Measurements from ENCODE around the gene FAH.
A peak's percentile ranks its signal among the peaks of the same experiment; 100 is the strongest.
"Not testable (repeated sequence)": the region's sequence is repeated elsewhere in the genome, so short reads cannot be mapped to it uniquely, and the experiment has no call there.

Gene FAH

GRCh38 chr15:80155378-80156175 is 2.8 kb downstream of the FAH start:
- H3K27ac ChIP-seq (ENCODE audit: low read depth, low read length) = not testable (repeated sequence)
- peak; percentile 19 for DNase-seq
- WGBS (ENCODE audit: extremely low coverage, insufficient coverage, low lambda C conversion rate) = no CpG with 5 or more reads among the region's 16 CpGs

GRCh38 chr15:80156176-80156720 is 3.4 kb downstream of the FAH start:
- Histone ChIP-seq H3K27me3 (ENCODE audit: insufficient read depth, low read length, poor library complexity) (no peaks in the 10 kb centered on the region), H2BK120ac (ENCODE audit: low read depth, low read length) (no peak overlapping the region), H3K4me2 (ENCODE audit: low read length) (no peak overlapping the region), H4K8ac (ENCODE audit: low read depth, low read length) (no peak overlapping the region), H3K4me1 (ENCODE audit: control insufficient read depth, low read depth, low read length) (no peaks in the 10 kb centered on the region), H3K23ac (ENCODE audit: low read length) (no peak overlapping the region), H3K4me3 (ENCODE audit: low read length) (no peak overlapping the region), H3K18ac (ENCODE audit: low read length) (no peak overlapping the region), H2BK5ac (ENCODE audit: low read length) (no peak overlapping the region), H3K36me3 (ENCODE audit: control insufficient read depth, insufficient read depth, low read length) (no peaks in the 10 kb centered on the region), H3K27ac (ENCODE audit: low read depth, low read length) (no peak overlapping the region), H4K5ac (ENCODE audit: low read length) (no peak overlapping the region), H3K9ac (ENCODE audit: low read length) (no peak overlapping the region), H2BK15ac (replicated peaks; ENCODE audit: low read depth) (no peak overlapping the region), H3K56ac (ENCODE audit: low read length) (no peak overlapping the region), H2AK5ac (ENCODE audit: low read length) (no peak overlapping the region), H3K4ac (ENCODE audit: low read depth, low read length) (no peak overlapping the region), H3K79me1 (ENCODE audit: low read length) (no peaks in the 10 kb centered on the region), H3K79me2 (ENCODE audit: control insufficient read depth, insufficient read depth, low read length) (no peaks in the 10 kb centered on the region)
- no CpG with 5 or more reads among the region's 8 CpGs for WGBS (ENCODE audit: extremely low coverage, insufficient coverage, low lambda C conversion rate)
- no peak for DNase-seq

More at GRCh38 chr15:80155378-80156175, 2.8 kb downstream of the FAH start:
- H2BK120ac ChIP-seq (ENCODE audit: low read depth, low read length); H3K4ac ChIP-seq (ENCODE audit: low read depth, low read length); H3K79me2 ChIP-seq (ENCODE audit: control insufficient read depth, insufficient read depth, low read length); H3K79me1 ChIP-seq (ENCODE audit: low read length); H3K36me3 ChIP-seq (ENCODE audit: control insufficient read depth, insufficient read depth, low read length); H3K4me3 ChIP-seq (ENCODE audit: low read length); H3K9ac ChIP-seq (ENCODE audit: low read length); H3K4me1 ChIP-seq (ENCODE audit: control insufficient read depth, low read depth, low read length); H3K18ac ChIP-seq (ENCODE audit: low read length); H3K23ac ChIP-seq (ENCODE audit: low read length); H4K5ac ChIP-seq (ENCODE audit: low read length); H3K4me2 ChIP-seq (ENCODE audit: low read length); H3K56ac ChIP-seq (ENCODE audit: low read length); H3K27me3 ChIP-seq (ENCODE audit: insufficient read depth, low read length, poor library complexity); H2BK15ac ChIP-seq (replicated peaks; ENCODE audit: low read depth); H2AK5ac ChIP-seq (ENCODE audit: low read length); H4K8ac ChIP-seq (ENCODE audit: low read depth, low read length); H2BK5ac ChIP-seq (ENCODE audit: low read length): not testable (repeated sequence)

GRCh38 chr15:80157215-80157614 is 4.4 kb downstream of the FAH start:
- no peak overlapping the region for H2AK5ac ChIP-seq (ENCODE audit: low read length)
- no peak overlapping the region for H2BK15ac ChIP-seq (replicated peaks; ENCODE audit: low read depth)
- H3K4me2 ChIP-seq (ENCODE audit: low read length) = no peak overlapping the region
- H3K4me3 ChIP-seq (ENCODE audit: low read length) = no peak overlapping the region
- H3K36me3 ChIP-seq (ENCODE audit: control insufficient read depth, insufficient read depth, low read length) = no peaks in the 10 kb centered on the region
- H3K79me2 ChIP-seq (ENCODE audit: control insufficient read depth, insufficient read depth, low read length) = no peaks in the 10 kb centered on the region
- no CpG with 5 or more reads among the region's 5 CpGs for WGBS (ENCODE audit: extremely low coverage, insufficient coverage, low lambda C conversion rate)
- no peak overlapping the region for H2BK120ac ChIP-seq (ENCODE audit: low read depth, low read length)
- no peak for DNase-seq
- H3K79me1 ChIP-seq (ENCODE audit: low read length) = no peaks in the 10 kb centered on the region
- H3K9ac ChIP-seq (ENCODE audit: low read length) = no peak overlapping the region
- H3K27me3 ChIP-seq (ENCODE audit: insufficient read depth, low read length, poor library complexity) = no peaks in the 10 kb centered on the region
- H3K4ac ChIP-seq (ENCODE audit: low read depth, low read length) = no peak overlapping the region
- no peak overlapping the region for H2BK5ac ChIP-seq (ENCODE audit: low read length)
- no peak overlapping the region for H4K8ac ChIP-seq (ENCODE audit: low read depth, low read length)
- H4K5ac ChIP-seq (ENCODE audit: low read length) = no peak overlapping the region
- H3K23ac ChIP-seq (ENCODE audit: low read length) = peak overlapping the region; percentile 18
- H3K56ac ChIP-seq (ENCODE audit: low read length) = no peak overlapping the region
- no peak overlapping the region for H3K27ac ChIP-seq (ENCODE audit: low read depth, low read length)
- no peak overlapping the region for H3K18ac ChIP-seq (ENCODE audit: low read length)
- no peaks in the 10 kb centered on the region for H3K4me1 ChIP-seq (ENCODE audit: control insufficient read depth, low read depth, low read length)

- Histone ChIP-seq H3K18ac (ENCODE audit: low read length) (no peak overlapping the region), H3K23ac (ENCODE audit: low read length) (no peak overlapping the region), H3K27ac (ENCODE audit: low read depth, low read length) (no peak overlapping the region), H3K4me1 (ENCODE audit: control insufficient read depth, low read depth, low read length) (no peaks in the 10 kb centered on the region), H3K4ac (ENCODE audit: low read depth, low read length) (no peak overlapping the region), H3K56ac (ENCODE audit: low read length) (no peak overlapping the region), H2BK15ac (replicated peaks; ENCODE audit: low read depth) (no peak overlapping the region), H3K79me1 (ENCODE audit: low read length) (no peaks in the 10 kb centered on the region), H4K8ac (ENCODE audit: low read depth, low read length) (no peak overlapping the region), H3K27me3 (ENCODE audit: insufficient read depth, low read length, poor library complexity) (no peaks in the 10 kb centered on the region), H2BK5ac (ENCODE audit: low read length) (no peak overlapping the region), H4K5ac (ENCODE audit: low read length) (no peak overlapping the region), H3K4me3 (ENCODE audit: low read length) (no peak overlapping the region), H2BK120ac (ENCODE audit: low read depth, low read length) (no peak overlapping the region), H3K4me2 (ENCODE audit: low read length) (no peak overlapping the region), H3K9ac (ENCODE audit: low read length) (no peak overlapping the region), H3K36me3 (ENCODE audit: control insufficient read depth, insufficient read depth, low read length) (no peaks in the 10 kb centered on the region), H3K79me2 (ENCODE audit: control insufficient read depth, insufficient read depth, low read length) (no peaks in the 10 kb centered on the region), H2AK5ac (ENCODE audit: low read length) (no peak overlapping the region)
- no peak for DNase-seq
- no CpG with 5 or more reads among the region's 5 CpGs for WGBS (ENCODE audit: extremely low coverage, insufficient coverage, low lambda C conversion rate)
These were observed 6.5 kb downstream of the FAH start for GRCh38 chr15:80159301-80159700.

- Histone ChIP-seq H3K79me1 (ENCODE audit: low read length) (no peaks in the 10 kb centered on the region), H3K56ac (ENCODE audit: low read length) (no peak overlapping the region), H4K5ac (ENCODE audit: low read length) (no peak overlapping the region), H3K27me3 (ENCODE audit: insufficient read depth, low read length, poor library complexity) (no peaks in the 10 kb centered on the region), H3K4ac (ENCODE audit: low read depth, low read length) (no peak overlapping the region), H3K36me3 (ENCODE audit: control insufficient read depth, insufficient read depth, low read length) (no peaks in the 10 kb centered on the region), H3K79me2 (ENCODE audit: control insufficient read depth, insufficient read depth, low read length) (no peaks in the 10 kb centered on the region), H2AK5ac (ENCODE audit: low read length) (no peak overlapping the region), H3K18ac (ENCODE audit: low read length) (no peak overlapping the region), H2BK15ac (replicated peaks; ENCODE audit: low read depth) (no peak overlapping the region), H3K4me3 (ENCODE audit: low read length) (no peak overlapping the region), H3K4me2 (ENCODE audit: low read length) (no peak overlapping the region), H3K23ac (ENCODE audit: low read length) (no peak overlapping the region), H2BK5ac (ENCODE audit: low read length) (no peak overlapping the region), H3K9ac (ENCODE audit: low read length) (no peak overlapping the region), H3K4me1 (ENCODE audit: control insufficient read depth, low read depth, low read length) (no peaks in the 10 kb centered on the region), H4K8ac (ENCODE audit: low read depth, low read length) (no peak overlapping the region), H3K27ac (ENCODE audit: low read depth, low read length) (no peak overlapping the region), H2BK120ac (ENCODE audit: low read depth, low read length) (no peak overlapping the region)
- DNase-seq = no peak
- no CpG with 5 or more reads among the region's 12 CpGs for WGBS (ENCODE audit: extremely low coverage, insufficient coverage, low lambda C conversion rate)
These were observed 7.2 kb downstream of the FAH start for GRCh38 chr15:80159811-80160569.

All from mesendoderm (in vitro differentiated cells).